ENCODE data around the gene DTX2. TPM values are rescaled to one million over a fixed set of nuclear protein-coding genes. Genes with fewer than 3 reads are reported as not detected.
"Not testable (repeated sequence)": the region's sequence is repeated elsewhere in the genome, so short reads cannot be mapped to it uniquely, and the experiment has no call there.

Gene DTX2
- total and polyA plus RNA-seq, 7 donors: 11.1 to 71.9 (median 23.4) TPM

DNA sequence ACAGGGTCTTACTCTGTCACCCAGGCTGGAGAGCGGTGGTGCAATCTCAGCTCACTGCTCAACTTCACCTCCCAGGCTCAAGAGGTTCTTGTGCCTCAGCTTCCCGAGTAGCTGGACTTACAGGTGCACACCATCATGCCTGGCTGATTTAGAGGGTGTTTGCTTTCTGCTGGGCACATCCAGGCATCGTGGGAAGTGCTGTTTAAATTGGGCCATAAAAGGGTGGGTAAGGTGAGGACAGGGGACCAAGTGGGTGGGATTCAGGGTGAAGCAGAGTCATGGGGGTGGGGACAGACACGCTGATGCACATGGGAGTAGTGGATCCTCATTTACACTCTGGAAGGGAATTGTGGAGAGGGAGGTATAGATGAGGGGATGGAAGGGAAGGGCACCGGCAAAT, 3.5 kb downstream of the DTX2 start:
- H3K27ac ChIP-seq; H3K36me3 ChIP-seq; H3K9me3 ChIP-seq; DNase-seq; H3K27me3 ChIP-seq; intact Hi-C loops (cut with DNase I); H3K4me3 ChIP-seq: not testable (repeated sequence)
- 25 to 63% methylated on average over 4 of the region's 5 CpGs for WGBS, 2 donors
- H3K4me1 ChIP-seq: peaks cover 0 to 13% (median 9%) of the 10 kb centered on the region in 4 donors

DNA sequence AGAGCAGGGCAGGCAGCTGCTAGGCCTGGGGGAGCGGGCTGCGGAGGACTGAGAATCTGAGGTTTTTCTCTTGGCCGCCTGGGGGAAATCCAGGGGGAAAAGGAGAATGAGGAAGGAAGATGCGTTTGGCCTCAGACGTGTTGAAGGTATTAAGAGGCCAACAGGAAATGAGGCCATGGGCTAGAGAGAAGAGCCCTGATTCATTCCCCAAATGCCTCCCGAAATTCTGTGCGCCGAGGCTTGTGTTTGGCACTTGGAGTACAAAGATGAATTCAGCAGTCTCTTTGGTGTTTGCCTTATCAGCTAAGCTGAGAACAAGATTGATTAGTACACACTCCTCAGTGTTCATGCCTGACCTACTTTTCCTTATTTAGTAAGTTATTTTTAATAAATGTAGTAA, 4.4 kb downstream of the DTX2 start:
- peaks cover 0 to 13% (median 9%) of the 10 kb centered on the region in 4 donors for H3K4me1 ChIP-seq
- H3K27ac ChIP-seq: peak overlapping the region in 1 of 4 donors; percentile 62
- DNase-seq; intact Hi-C loops (cut with DNase I); H3K27me3 ChIP-seq; H3K9me3 ChIP-seq; H3K4me3 ChIP-seq; H3K36me3 ChIP-seq: not testable (repeated sequence)
- no CpG with 5 or more reads among the region's 8 CpGs for WGBS, 2 donors

DNA sequence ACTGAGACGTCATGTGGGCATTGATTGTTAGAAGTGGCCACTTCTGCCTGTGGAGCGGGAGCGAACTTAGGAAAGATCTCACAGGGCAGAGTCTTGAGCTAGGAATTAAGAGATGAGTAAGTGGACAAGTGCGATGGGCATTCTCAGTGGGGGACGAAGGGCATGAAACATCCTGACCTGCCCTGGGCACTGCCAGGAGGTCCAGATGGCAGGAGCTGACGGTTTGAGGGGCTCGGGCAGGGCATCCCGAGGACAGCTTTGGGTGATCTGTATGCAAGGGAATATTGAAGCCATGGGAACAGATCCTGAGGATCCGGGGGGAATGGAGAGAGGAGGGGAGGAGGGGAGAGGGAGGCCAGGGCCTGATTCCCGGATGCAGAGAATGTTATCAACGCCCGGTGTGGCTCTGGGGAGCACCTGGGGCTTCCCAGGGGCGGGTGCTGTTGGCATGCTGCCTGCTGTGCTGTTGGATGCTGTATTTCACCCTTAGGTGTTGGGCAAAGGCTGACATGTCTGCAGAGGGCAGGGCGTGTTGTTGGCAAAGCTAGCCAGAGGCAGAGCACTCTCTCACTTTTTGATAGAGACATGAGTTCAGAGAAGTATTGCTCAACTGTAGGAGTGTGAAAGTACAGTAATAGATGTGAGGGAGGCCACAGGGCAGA, 6.4 kb downstream of the DTX2 start:
- intact Hi-C loops (cut with DNase I); H3K27me3 ChIP-seq; H3K36me3 ChIP-seq; DNase-seq; H3K4me3 ChIP-seq; H3K9me3 ChIP-seq: not testable (repeated sequence)
- Histone ChIP-seq H3K27ac (peak overlapping the region in 1 of 4 donors; percentile 36), H3K4me1 (peaks cover 0 to 13% (median 9%) of the 10 kb centered on the region in 4 donors)
- WGBS, 2 donors: 22 to 68% methylated on average over 10 of the region's 14 CpGs

DNA sequence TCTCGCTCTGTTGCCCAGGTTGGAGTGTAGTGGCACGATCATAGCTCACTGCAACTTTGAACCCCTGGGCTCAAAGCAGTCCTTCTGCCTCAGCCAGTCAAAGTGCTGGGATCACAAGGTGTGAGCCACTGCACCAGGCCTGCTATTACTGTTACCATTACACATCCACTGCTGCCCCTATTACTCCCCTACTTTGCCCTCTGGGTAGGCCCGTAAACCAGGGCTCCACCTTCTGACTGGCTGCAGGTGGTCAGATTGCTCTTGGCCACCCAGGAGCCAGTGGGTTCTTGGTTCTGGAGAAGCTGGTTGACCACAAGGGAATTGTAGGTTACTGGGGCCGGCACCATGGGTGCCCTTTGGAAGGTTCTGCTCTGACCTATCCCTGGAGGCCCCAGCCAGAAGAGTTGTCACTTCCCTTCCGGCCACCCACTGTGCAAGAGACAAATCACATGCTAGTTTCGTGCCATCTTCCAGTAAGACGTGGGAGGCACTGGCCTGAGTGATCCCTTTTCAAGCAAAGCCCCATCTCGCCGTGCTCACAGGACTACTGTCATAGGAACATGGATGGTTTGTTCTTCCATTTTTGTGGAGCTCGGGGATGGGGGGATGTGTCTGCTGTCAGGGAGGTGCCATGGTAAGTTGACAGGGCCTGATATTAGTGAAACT, 10.2 kb downstream of the DTX2 start:
- H3K9me3 ChIP-seq; DNase-seq; H3K27ac ChIP-seq; H3K36me3 ChIP-seq; H3K27me3 ChIP-seq; intact Hi-C loops (cut with DNase I); H3K4me1 ChIP-seq; H3K4me3 ChIP-seq: not testable (repeated sequence)
- 85 to 89% methylated on average over 9 of the region's 10 CpGs for WGBS, 2 donors

DNA sequence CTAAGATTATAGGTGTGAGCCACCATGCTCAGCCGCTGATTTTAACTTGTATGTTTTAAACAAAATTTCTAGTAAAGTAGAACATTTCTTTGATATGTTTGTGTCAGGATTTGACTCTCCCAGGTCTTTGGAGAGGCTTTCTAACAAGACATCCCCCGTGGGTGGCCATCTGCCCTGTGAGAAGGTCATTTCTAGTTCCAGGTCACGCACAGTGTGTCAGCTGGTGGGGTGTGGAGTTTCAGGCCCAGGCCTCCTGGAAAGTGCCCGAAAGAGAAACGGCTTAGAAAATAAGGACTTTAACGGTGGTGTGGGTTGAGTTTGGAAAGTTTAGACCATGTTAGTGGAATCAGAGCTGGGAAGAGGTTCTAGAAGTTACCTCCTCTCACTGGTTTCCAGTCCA, 11.6 kb downstream of the DTX2 start:
- H3K4me1 ChIP-seq: not testable (repeated sequence)
- WGBS, 2 donors: 91 to 96% methylated on average over 2 to 3 of the region's 6 CpGs

DNA sequence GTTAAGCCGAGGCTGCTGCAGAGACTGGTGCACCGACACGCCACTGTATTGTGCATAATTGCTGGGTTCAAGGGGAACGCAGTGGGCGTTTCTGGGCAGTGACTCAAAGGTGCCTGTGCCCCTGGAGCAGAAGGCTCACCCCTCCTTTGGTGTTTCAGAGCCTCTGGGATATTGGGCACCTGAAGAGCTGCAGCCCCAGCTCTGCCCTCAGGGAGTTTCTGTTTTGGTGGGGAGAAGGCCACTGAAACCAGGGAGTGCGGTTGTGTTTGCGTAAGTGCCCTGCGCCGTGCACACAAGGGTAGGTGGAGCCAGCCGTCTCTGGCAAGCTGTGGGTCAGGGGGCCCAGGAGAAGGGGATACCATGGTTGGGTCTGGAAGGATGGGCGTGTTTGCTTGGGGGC, 14.8 kb downstream of the DTX2 start:
- H3K4me3 ChIP-seq: not testable (repeated sequence)

More for the DNA sequence above, 11.6 kb downstream of the DTX2 start:
- H3K4me3 ChIP-seq; H3K27me3 ChIP-seq; DNase-seq; intact Hi-C loops (cut with DNase I); H3K9me3 ChIP-seq; H3K36me3 ChIP-seq; H3K27ac ChIP-seq: not testable (repeated sequence)

DNA sequence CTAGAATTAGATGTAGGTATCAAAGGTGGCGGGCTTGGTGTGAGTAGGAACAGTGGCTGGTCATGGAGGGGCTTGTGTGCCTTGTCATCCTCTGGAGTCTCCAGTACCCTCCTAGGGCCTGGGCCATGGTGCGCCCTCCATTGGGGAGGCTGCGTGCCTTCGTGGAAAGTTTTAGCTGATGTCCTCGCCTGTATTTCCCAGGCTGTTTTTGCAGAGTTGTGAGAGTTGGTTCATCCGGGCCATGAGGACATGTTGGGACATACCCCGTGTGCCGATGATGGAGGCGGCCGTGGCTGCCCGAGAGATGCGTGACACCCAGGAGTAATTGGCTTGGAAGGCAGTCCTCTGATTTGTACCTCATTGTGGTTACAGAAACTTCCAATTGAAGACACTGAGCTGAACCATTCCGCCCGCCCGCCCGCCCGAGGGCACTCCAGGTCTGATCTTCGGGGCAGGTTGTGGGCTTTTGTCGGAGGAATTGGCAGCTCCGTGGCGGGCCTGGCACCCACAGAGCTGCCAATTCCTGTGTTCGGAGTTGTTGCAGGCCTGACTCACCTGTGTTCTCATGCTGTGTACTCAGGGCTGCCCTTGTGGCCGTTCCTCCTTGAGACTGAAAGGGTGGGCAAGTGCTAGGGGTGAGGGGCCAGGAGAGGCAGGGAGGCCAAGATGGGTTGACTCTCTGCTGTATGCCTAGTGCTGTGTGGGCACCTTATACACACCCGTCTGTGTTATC, 15.4 kb downstream of the DTX2 start:
- WGBS, 2 donors: 92 to 94% methylated on average over 23 of the region's 24 CpGs
- H3K27ac ChIP-seq; H3K4me1 ChIP-seq; H3K9me3 ChIP-seq; intact Hi-C loops (cut with DNase I); DNase-seq; H3K4me3 ChIP-seq; H3K27me3 ChIP-seq: not testable (repeated sequence)
- H3K36me3 ChIP-seq: peaks cover 0 to 12% (median 0%) of the 10 kb centered on the region in 4 donors

More for the DNA sequence above, 14.8 kb downstream of the DTX2 start:
- H3K9me3 ChIP-seq; H3K27ac ChIP-seq; H3K4me1 ChIP-seq; DNase-seq; H3K27me3 ChIP-seq; H3K36me3 ChIP-seq; intact Hi-C loops (cut with DNase I): not testable (repeated sequence)
- WGBS, 2 donors: 89 to 91% methylated on average over 6 of the region's 11 CpGs

DNA sequence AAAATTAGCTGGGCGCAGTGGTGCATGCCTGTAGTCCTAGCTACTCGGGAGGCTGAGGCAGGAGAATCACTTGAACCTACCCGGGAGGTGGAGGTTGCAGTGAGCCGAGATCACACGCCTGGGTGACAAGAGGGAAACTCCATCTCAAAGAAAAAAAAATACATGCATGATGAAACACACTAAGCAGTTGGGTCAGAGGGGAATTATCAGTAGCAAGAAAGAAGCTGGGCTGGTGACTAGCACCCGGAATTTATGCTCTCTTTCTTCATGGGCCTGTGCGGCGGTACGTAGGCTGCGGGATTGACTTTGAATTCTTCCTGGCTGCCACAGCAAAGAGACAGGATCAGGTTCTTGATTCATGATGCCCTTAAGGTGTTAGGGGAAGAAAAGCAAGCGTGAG, 18.1 kb downstream of the DTX2 start:
- DNase-seq: not testable (repeated sequence)

DNA sequence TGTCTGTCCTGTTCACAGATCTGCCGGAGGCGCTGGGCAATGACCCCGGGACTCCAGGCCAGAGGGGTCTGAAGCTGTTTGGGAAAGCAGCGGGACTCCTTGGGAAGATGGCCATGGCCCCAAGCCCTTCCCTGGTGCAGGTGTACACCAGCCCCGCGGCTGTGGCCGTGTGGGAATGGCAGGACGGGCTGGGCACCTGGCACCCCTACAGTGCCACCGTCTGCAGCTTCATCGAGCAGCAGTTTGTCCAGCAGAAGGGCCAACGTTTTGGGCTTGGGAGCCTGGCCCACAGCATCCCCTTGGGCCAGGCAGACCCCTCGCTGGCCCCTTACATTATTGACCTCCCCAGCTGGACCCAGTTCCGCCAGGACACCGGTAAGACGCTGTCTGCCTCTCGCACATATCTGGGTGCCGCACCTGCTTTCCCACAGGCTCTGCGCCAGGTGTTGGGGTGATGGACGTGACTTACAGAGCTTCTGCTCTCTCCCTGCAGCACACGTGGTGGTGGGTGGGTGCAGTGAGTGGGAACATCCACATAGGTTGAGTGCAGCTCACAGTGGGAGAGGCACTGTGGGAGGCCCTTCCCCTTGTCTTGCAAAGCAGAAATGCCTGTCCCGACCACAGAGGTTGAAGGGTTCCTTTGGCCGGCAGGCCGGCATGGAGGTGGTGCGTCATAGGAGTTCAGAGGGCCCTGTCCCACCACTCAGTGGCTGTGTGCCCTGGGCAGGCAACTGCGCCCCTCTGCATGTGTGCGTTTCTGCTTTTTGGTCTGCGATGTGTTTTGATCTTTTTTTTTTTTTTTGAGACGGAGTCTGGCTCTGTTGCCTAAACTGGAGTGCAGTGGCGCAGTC, 19.1 kb downstream of the DTX2 start:
- intact Hi-C loops (cut with DNase I); H3K27me3 ChIP-seq; H3K4me1 ChIP-seq; H3K4me3 ChIP-seq; H3K9me3 ChIP-seq; H3K27ac ChIP-seq; DNase-seq: not testable (repeated sequence)
- WGBS, 2 donors: 89 to 92% methylated on average over 28 of the region's 29 CpGs
- H3K36me3 ChIP-seq: peaks cover 0 to 30% (median 0%) of the 10 kb centered on the region in 4 donors

More for the DNA sequence above, 18.1 kb downstream of the DTX2 start:
- H3K4me3 ChIP-seq; H3K9me3 ChIP-seq; H3K27me3 ChIP-seq; intact Hi-C loops (cut with DNase I); H3K27ac ChIP-seq; H3K4me1 ChIP-seq: not testable (repeated sequence)
- H3K36me3 ChIP-seq: peaks cover 0 to 30% (median 0%) of the 10 kb centered on the region in 4 donors
- 87 to 90% methylated on average over 10 of the region's 11 CpGs for WGBS, 2 donors

DNA sequence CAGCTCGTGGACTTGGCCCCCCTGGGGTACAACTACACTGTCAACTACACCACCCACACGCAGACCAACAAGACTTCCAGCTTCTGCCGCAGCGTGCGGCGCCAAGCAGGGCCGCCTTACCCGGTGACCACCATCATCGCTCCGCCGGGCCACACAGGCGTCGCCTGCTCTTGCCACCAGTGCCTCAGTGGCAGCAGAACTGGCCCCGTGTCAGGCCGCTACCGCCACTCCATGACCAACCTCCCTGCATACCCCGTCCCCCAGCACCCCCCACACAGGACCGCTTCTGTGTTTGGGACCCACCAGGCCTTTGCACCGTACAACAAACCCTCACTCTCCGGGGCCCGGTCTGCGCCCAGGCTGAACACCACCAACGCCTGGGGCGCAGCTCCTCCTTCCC, 21.2 kb downstream of the DTX2 start:
- H3K27me3 ChIP-seq; H3K4me1 ChIP-seq; intact Hi-C loops (cut with DNase I); H3K9me3 ChIP-seq; H3K27ac ChIP-seq; H3K4me3 ChIP-seq: not testable (repeated sequence)
- peak; percentile 59 for DNase-seq
- H3K36me3 ChIP-seq: peaks cover 0 to 30% (median 0%) of the 10 kb centered on the region in 4 donors
- WGBS, 2 donors: 97% methylated on average over 24 of the region's 24 CpGs

DNA sequence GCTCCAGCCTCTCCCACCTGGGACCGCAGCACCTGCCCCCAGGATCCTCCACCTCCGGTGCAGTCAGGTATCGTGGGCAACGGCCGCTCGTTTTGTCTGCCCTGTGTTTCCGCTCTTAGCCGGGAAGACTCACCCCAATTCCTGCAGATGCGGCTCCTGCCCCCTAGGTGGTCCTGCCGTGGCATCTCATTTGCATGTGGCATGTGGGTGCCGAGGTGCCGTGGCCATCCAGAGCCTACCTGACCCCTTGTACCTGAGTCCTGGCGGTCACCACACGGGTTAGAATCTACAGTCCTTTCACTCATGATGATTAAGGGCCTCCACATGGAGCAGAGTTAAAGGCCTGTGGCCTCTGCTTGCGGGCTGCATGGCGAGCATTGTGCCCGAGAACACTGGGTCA, 21.6 kb downstream of the DTX2 start:
- H3K4me1 ChIP-seq; H3K27ac ChIP-seq; H3K4me3 ChIP-seq; intact Hi-C loops (cut with DNase I); H3K9me3 ChIP-seq; H3K27me3 ChIP-seq; DNase-seq: not testable (repeated sequence)
- H3K36me3 ChIP-seq: peaks cover 0 to 30% (median 0%) of the 10 kb centered on the region in 4 donors
- WGBS, 2 donors: 90 to 94% methylated on average over 17 of the region's 17 CpGs

DNA sequence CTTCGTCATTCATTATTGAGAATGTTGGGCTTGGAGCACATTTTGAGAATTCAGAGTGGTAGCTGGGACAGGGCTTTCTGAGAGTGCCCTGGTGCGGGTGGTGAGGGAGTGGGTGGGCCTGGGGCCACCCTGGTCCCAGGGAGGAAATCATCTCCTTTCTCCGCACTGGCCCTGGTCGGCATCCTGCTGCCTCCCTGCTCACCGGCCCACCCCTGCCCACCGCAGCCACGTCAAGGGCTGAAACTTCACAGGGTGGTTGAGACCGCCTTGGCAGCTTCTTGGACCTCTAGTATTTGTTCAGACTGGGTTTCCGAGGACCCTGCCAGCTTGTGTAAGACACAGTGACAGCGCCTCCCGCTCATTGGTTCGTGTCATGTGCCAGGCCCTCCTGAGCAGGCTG, 22.9 kb downstream of the DTX2 start:
- H3K27me3 ChIP-seq; H3K4me3 ChIP-seq; H3K9me3 ChIP-seq; intact Hi-C loops (cut with DNase I); H3K27ac ChIP-seq; H3K4me1 ChIP-seq: not testable (repeated sequence)
- H3K36me3 ChIP-seq: peaks cover 0 to 30% (median 0%) of the 10 kb centered on the region in 4 donors
- 91 to 93% methylated on average over 8 of the region's 12 CpGs for WGBS, 2 donors
- peak; percentile 32 for DNase-seq

All from sigmoid colon (tissue), 7 donors.